PC-3 (cell line): ENCODE results near the gene HNRNPLL. TPM values are rescaled to one million over a fixed set of nuclear protein-coding genes. Genes with fewer than 3 reads are reported as not detected.
A peak's percentile ranks its signal among the peaks of the same experiment; 100 is the strongest.

Source experiments
- ATAC-seq: fragments of 200-7000 bp; cut with Tn5 transposase; 2 replicates; pipeline ENCODE4 v1.9.1; 2020; ENCODE audit warnings: mild to moderate bottlenecking, moderate library complexity
- BruUV-seq: library from RNA; stranded (reverse); fragments of 400-500 nt; replicated peaks from 2 replicates; lab custom pipeline; 2021; lab: Mats Ljungman, UMichigan
- CTCF ChIA-PET: fragments of 300-600 bp; sonication (Branson Sonifier 250); formaldehyde crosslinking; loops from one replicate; lab custom pipeline; 2022; ENCODE audit warnings: antibody characterized with exemption; lab: Charles Lee
- POLR2A ChIA-PET: fragments of 300-600 bp; sonication (Branson Sonifier 250); formaldehyde crosslinking; loops from one replicate; lab custom pipeline; 2022; ENCODE audit warnings: antibody characterized with exemption; ENCODE audit not compliant: unreplicated experiment; lab: Charles Lee
- DNase-seq: peaks from one replicate; pipeline ENCODE4 v3.0.0-alpha.2; 2015
- H2AFZ ChIP-seq: fragments of 300-600 bp; sonication (generic); 2 replicates; pipeline ENCODE4 v1.6.0; 2016; ENCODE audit warnings: antibody characterized with exemption, low read length
- H3F3A ChIP-seq: fragments of 300-600 bp; sonication (generic); one replicate; pipeline ENCODE4 v1.6.0; 2017; ENCODE audit warnings: antibody characterized with exemption, low read length, control low read depth, mild to moderate bottlenecking; ENCODE audit not compliant: unreplicated experiment
- H3K27ac ChIP-seq: fragments of 300-600 bp; sonication (generic); 2 replicates; pipeline ENCODE4 v1.5.1; 2016; ENCODE audit warnings: mild to moderate bottlenecking, low read length
- H3K27me3 ChIP-seq: fragments of 300-600 bp; sonication (generic); 2 replicates; pipeline ENCODE4 v1.6.1; 2016; ENCODE audit warnings: low read length, mixed read lengths
- H3K36me3 ChIP-seq: fragments of 300-600 bp; sonication (generic); 2 replicates; pipeline ENCODE4 v1.6.1; 2016; ENCODE audit warnings: low read depth, mixed run types, low read length, mixed read lengths
- H3K4me1 ChIP-seq: fragments of 300-600 bp; sonication (generic); 2 replicates; pipeline ENCODE4 v1.5.1; 2016; ENCODE audit warnings: low read length; ENCODE audit not compliant: insufficient read depth
- H3K4me2 ChIP-seq: fragments of 300-600 bp; sonication (generic); 2 replicates; pipeline ENCODE4 v1.6.0; 2016; ENCODE audit warnings: low read length
- H3K4me3 ChIP-seq: fragments of 300-600 bp; sonication (generic); 2 replicates; pipeline ENCODE4 v1.5.1; 2016; ENCODE audit warnings: mild to moderate bottlenecking, low read length, mixed read lengths
- H3K79me2 ChIP-seq: fragments of 300-600 bp; sonication (generic); 2 replicates; pipeline ENCODE4 v1.6.1; 2017; ENCODE audit warnings: low read length, mixed read lengths
- H3K9ac ChIP-seq: fragments of 300-600 bp; sonication (generic); 2 replicates; pipeline ENCODE4 v1.6.0; 2016; ENCODE audit warnings: mild to moderate bottlenecking, low read length
- H3K9me2 ChIP-seq: fragments of 300-600 bp; sonication (generic); replicated peaks from 2 replicates; pipeline ENCODE4 v1.6.1; 2016; ENCODE audit warnings: mixed run types, low read length, mixed read lengths
- H3K9me3 ChIP-seq: fragments of 300-600 bp; sonication (generic); 2 replicates; pipeline ENCODE4 v1.6.1; 2016; ENCODE audit warnings: low read length, mixed read lengths
- H4K20me1 ChIP-seq: fragments of 300-600 bp; sonication (generic); 2 replicates; pipeline ENCODE4 v1.6.1; 2016; ENCODE audit warnings: low read length, mixed read lengths
- CTCF ChIP-seq: fragments of 300-600 bp; sonication (generic); conservative IDR thresholded peaks from 2 replicates; pipeline ENCODE4 v1.5.1; 2017; ENCODE audit warnings: antibody characterized with exemption, low read depth, mild to moderate bottlenecking, low read length
- EZH2 ChIP-seq: fragments of 300-600 bp; sonication (generic); IDR thresholded peaks from one replicate; pipeline ENCODE4 v1.6.1; 2017; ENCODE audit warnings: antibody characterized with exemption, mild to moderate bottlenecking, low read length; ENCODE audit not compliant: unreplicated experiment
- EZH2phosphoT487 ChIP-seq: fragments of 300-600 bp; sonication (generic); IDR thresholded peaks from 2 replicates; pipeline ENCODE4 v1.6.1; 2018; ENCODE audit warnings: mild to moderate bottlenecking, antibody characterized with exemption, low read length, borderline replicate concordance
- intact Hi-C: fragments of 100-400 bp; cut with micrococcal nuclease; formaldehyde crosslinking; loops from 2 replicates; pipeline ENCODE4 v1.9.0; 2023
- total RNA-seq: library from RNA; depleted of rRNA; stranded (reverse); fragments of >200 nt; gene quantifications from 2 replicates; pipeline ENCODE4 v1.2.3, GENCODE V29; 2014

Gene HNRNPLL
- total RNA-seq, 1 experiment from 2014 or later = 30.1 TPM

GRCh38 chr2:38515155-38516074 lies 87.3 kb downstream of the HNRNPLL start:
- H4K20me1 ChIP-seq = no peaks in the 10 kb centered on the region
- TSS peak; percentile 92 for BruUV-seq
- no peaks in the 10 kb centered on the region for H3F3A ChIP-seq
- no peaks in the 10 kb centered on the region for H3K9me3 ChIP-seq
- DNase-seq = peak; percentile 85
- H3K36me3 ChIP-seq = no peaks in the 10 kb centered on the region
- H2AFZ ChIP-seq = peak overlapping the region; percentile 71
- peak overlapping the region; percentile 50 for H3K4me3 ChIP-seq
- ChIA-PET CTCF (no interaction called here), POLR2A (interaction anchor here (0.6 kb wide), 1 partner anchor 121 kb away, joined by 13 read pairs; no protein-coding TSS in a partner anchor)
- H3K27ac ChIP-seq = peak overlapping the region; percentile 84
- no peaks in the 10 kb centered on the region for H3K9me2 ChIP-seq
- no peaks in the 10 kb centered on the region for H3K79me2 ChIP-seq
- peak; percentile 93 for ATAC-seq
- intact Hi-C loops = loop anchor here (10.0 kb wide), 1 partner anchor 141 kb away; the partner anchor contains the start of gene ATL2
- H3K4me2 ChIP-seq = peak overlapping the region; percentile 74
- no peaks in the 10 kb centered on the region for H3K27me3 ChIP-seq
- TF ChIP-seq CTCF (no peak), EZH2phosphoT487 (no peak), EZH2 (no peak)
- H3K9ac ChIP-seq = peak overlapping the region; percentile 57
- H3K4me1 ChIP-seq = peaks cover 19% of the 10 kb centered on the region; the same call in 1 of the 2 replicates

- H3K9ac ChIP-seq = peak overlapping the region; percentile 57
- intact Hi-C loops = loop anchor here (10.0 kb wide), 1 partner anchor 140 kb away; the partner anchor contains the start of gene ATL2
- H3K4me2 ChIP-seq = peak overlapping the region; percentile 74
- peaks cover 22% of the 10 kb centered on the region for H3K4me1 ChIP-seq
- H3K9me3 ChIP-seq = no peaks in the 10 kb centered on the region
- peak overlapping the region; percentile 84 for H3K27ac ChIP-seq
- ChIA-PET CTCF (no interaction called here), POLR2A (no interaction called here)
- 0 out of 2 replicates have a peak, but pooled peaks have one; percentile 18 for ATAC-seq
- no TSS peak for BruUV-seq
- no peaks in the 10 kb centered on the region for H3K79me2 ChIP-seq
- H3K9me2 ChIP-seq = no peaks in the 10 kb centered on the region
- no peaks in the 10 kb centered on the region for H3K36me3 ChIP-seq
- TF ChIP-seq EZH2phosphoT487 (no peak), CTCF (no peak), EZH2 (no peak)
- no peaks in the 10 kb centered on the region for H3F3A ChIP-seq
- no peaks in the 10 kb centered on the region for H3K27me3 ChIP-seq
- H2AFZ ChIP-seq = no peak overlapping the region
- peak overlapping the region; percentile 50; the same call in 1 of the 2 replicates for H3K4me3 ChIP-seq
- DNase-seq = peak; percentile 42
- no peaks in the 10 kb centered on the region for H4K20me1 ChIP-seq
Observed at GRCh38 chr2:38514603-38515154, 88.0 kb downstream of the HNRNPLL start.
